Activated CD8-positive, alpha-beta memory T cell treated with anti-CD3 and anti-CD28 coated beads, Interleukin-2, amount 10 ng/mL, durations not matched to agents 7 days and 5 days (primary cell): Measurements from ENCODE around the gene ZC3H4. TPM values are rescaled to one million over a fixed set of nuclear protein-coding genes. Genes with fewer than 3 reads are reported as not detected.

ENCODE experiments used
- ATAC-seq: fragments of 150-1000 bp; cut with Tn5 transposase; one replicate; pipeline ENCODE4 v1.10.0; 2021; ENCODE audit warnings: moderate library complexity
- CTCF ChIA-PET: fragments of 350-600 bp; sonication (Branson Sonifier 250); formaldehyde crosslinking; loops from one replicate; lab custom pipeline; 2021; ENCODE audit warnings: antibody characterized with exemption; lab: Charles Lee
- DNase-seq: peaks from one replicate; pipeline ENCODE4 v3.0.0-alpha.2; 2020
- H3K27ac Mint-ChIP-seq: one replicate; pipeline ENCODE4 v1.8.0; 2021; ENCODE audit warnings: mild to moderate bottlenecking, mixed read lengths
- H3K27me3 Mint-ChIP-seq: one replicate; pipeline ENCODE4 v1.8.0; 2021; ENCODE audit warnings: mixed read lengths
- H3K36me3 Mint-ChIP-seq: one replicate; pipeline ENCODE4 v1.8.0; 2021; ENCODE audit warnings: mild to moderate bottlenecking, mixed read lengths
- H3K4me1 Mint-ChIP-seq: one replicate; pipeline ENCODE4 v1.8.0; 2021; ENCODE audit warnings: mixed read lengths
- H3K4me3 Mint-ChIP-seq: one replicate; pipeline ENCODE4 v1.8.0; 2021; ENCODE audit warnings: mild to moderate bottlenecking, moderate library complexity, mixed read lengths
- H3K9me3 Mint-ChIP-seq: one replicate; pipeline ENCODE4 v1.8.0; 2022; ENCODE audit warnings: low read depth, mixed read lengths
- total RNA-seq, 2 experiments: library from RNA; stranded (reverse); gene quantifications; one replicate each; pipeline ENCODE4 v1.2.3, GENCODE V29; 2021

The ZC3H4 gene
- total RNA-seq, 2 experiments from 2014 or later, result 98.9 to 114 TPM

DNA sequence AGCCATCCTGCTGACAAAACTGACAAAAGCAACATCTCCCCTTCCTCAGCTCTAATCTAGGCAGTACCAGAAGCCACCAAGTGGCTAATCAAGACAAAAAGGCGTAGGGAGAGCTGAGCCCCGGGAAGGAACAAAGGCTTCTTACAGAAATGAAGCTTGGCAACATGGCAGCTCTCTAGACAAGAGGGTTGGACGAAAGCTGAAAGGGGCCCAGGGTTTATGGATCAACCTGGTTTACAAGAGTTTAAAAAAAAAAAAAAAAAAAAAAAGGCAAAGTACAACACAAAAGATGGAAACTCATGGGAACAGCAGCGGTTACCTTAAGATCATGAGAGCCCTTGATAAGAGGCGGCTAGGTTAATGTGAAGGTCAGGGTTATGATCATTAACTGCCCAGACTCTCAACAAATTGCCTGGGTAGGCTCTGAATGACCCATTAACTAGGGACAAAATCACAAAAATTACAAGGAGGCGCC, 14.0 kb downstream of the ZC3H4 start:
- CTCF ChIA-PET, result interaction anchor here (0.7 to 2.0 kb wide), 8 partner anchors 9 to 362 kb away, joined by 3 to 11 read pairs (median 4); partner anchors contain the start of gene ZC3H4
- Mint-ChIP-seq H3K27me3 (no peaks in the 10 kb centered on the region), H3K36me3 (peaks cover 24% of the 10 kb centered on the region), H3K27ac (no peak overlapping the region), H3K4me1 (peaks cover 64% of the 10 kb centered on the region), H3K9me3 (no peaks in the 10 kb centered on the region), H3K4me3 (no peak overlapping the region)
- ATAC-seq (no peak), DNase-seq (no peak)

DNA sequence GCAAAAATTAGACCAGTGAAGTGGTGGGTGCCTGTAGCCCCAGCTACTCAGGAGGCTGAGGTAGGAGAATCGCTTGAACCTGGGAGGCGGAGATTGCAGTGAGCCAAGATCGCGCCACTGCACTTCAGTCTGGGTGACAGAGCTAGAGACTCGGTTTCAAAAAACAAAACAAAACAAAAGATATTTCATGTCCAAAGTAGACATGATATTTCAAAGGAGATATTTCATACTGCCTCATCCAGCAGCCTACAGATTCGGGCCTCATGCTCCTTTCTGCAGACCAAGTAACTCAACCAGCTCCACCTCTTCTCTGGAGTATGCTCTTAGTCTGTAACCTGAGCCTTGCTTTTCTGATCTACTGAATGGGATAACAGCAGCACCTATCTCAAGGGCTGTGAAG, 15.0 kb downstream of the ZC3H4 start:
- H3K36me3 Mint-ChIP-seq, result peaks cover 27% of the 10 kb centered on the region
- no peaks in the 10 kb centered on the region for H3K27me3 Mint-ChIP-seq
- H3K4me3 Mint-ChIP-seq, result no peak overlapping the region
- H3K9me3 Mint-ChIP-seq, result no peaks in the 10 kb centered on the region
- CTCF ChIA-PET, result interaction anchor here (0.8 to 2.0 kb wide), 7 partner anchors 10 to 241 kb away, joined by 3 to 11 read pairs (median 4); partner anchors contain the start of gene ZC3H4
- DNase-seq, result no peak
- ATAC-seq, result no peak
- H3K27ac Mint-ChIP-seq, result peak overlapping the region; percentile 40
- H3K4me1 Mint-ChIP-seq, result peaks cover 66% of the 10 kb centered on the region

DNA sequence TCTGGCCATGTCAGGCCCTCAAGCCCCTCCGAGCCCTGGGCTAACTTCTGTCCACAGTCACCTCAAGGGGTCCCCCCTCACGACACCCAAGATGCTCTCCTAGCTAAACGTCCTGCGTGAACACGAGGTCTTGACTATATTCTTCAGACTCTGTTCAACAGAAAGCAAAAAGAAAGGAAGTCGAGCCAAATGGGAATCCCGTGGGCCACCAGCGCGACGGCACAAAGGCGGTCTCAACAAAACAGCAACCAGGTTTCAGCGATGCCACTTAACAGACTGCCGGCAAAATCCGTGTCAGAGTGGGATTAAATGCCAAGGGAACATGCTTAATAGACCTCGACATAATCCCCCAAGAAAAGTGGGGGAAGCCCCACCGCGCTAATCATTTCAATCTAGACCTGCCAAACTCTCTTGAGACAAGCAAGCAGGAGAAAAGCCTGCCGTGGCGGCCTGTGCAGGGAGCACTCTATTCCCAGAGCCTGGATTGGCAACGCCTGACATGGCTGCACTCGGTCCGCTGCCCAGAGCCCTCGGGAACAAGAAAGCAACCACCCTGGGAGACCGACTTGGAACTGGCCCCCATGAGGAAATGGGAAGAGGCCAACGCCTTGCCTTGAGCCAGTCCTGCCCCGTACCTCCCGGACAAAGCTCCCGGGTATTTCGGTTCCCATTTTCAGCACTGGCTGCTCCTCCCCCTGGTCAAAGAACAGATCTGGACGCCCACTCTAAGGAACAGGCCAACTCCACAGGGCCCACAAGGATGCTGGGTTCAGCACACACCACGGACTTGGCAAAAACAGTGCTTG, 16.0 kb downstream of the ZC3H4 start:
- peaks cover 28% of the 10 kb centered on the region for H3K36me3 Mint-ChIP-seq
- DNase-seq (no peak), ATAC-seq (no peak)
- H3K4me1 Mint-ChIP-seq, result peaks cover 69% of the 10 kb centered on the region
- CTCF ChIA-PET, result interaction anchor here (1.1 to 4.1 kb wide), 4 partner anchors 9 to 16 kb away, joined by 3 to 36 read pairs (median 8); partner anchors contain the start of gene ZC3H4
- no peaks in the 10 kb centered on the region for H3K9me3 Mint-ChIP-seq
- H3K4me3 Mint-ChIP-seq, result no peak overlapping the region
- peak overlapping the region; percentile 90 for H3K27ac Mint-ChIP-seq
- H3K27me3 Mint-ChIP-seq, result no peaks in the 10 kb centered on the region

DNA sequence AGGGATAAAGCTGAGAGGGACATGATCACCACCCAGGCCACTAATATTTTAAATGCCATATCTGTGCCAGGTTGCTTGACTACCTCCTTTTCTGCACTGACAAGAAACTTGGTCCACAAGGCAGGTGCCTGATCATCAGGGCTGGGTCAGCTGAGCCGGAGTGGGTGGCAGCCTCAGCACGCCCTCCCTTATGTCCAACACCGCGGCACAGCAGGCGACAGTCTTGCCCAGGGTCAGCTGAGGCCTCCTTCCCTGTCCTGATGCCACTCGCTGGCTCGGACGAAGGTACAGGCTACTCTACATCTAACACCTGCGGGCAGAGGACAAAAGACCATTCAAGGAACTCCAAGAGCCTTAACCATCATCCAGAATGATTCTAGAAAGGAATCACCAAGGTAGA, 16.9 kb downstream of the ZC3H4 start:
- Mint-ChIP-seq H3K27me3 (no peaks in the 10 kb centered on the region), H3K4me1 (peaks cover 69% of the 10 kb centered on the region), H3K36me3 (peaks cover 33% of the 10 kb centered on the region), H3K27ac (peak overlapping the region; percentile 90), H3K9me3 (no peaks in the 10 kb centered on the region), H3K4me3 (no peak overlapping the region)
- no peak for DNase-seq
- CTCF ChIA-PET, result interaction anchor here (1.2 to 4.1 kb wide), 3 partner anchors 10 to 29 kb away, joined by 3 to 36 read pairs (median 5); no protein-coding TSS in a partner anchor
- ATAC-seq, result no peak

DNA sequence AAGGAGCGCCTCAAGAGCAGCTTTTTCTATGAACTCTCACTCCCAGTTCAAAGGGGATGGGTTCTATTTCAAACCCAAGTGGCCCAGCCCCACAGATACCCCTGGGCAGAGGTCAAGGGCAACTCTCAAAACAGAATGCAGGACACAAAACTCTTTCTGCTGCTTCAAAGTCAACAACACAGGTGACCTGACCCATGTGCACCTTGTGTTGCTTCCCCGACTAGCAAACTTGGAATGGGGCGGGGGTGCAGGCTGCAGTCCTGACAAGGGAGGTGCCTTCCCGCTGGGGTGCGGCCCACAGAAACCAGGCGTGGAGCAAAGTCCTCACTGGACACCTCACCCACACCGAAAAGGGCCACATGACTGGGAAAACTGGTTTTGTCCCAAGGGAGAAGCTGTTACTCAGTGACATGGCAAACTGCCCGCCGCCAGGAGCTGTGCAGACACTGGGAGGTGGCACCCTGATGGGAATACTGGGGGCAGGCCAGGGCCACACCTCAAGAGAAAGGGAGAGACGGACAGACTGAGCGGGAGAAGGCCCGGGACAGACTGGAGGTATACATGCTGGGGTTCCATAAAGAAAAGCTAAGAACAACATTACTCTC, 17.4 kb downstream of the ZC3H4 start:
- H3K4me3 Mint-ChIP-seq, result no peak overlapping the region
- peaks cover 34% of the 10 kb centered on the region for H3K36me3 Mint-ChIP-seq
- no peaks in the 10 kb centered on the region for H3K9me3 Mint-ChIP-seq
- DNase-seq (no peak), ATAC-seq (no peak)
- peak overlapping the region; percentile 90 for H3K27ac Mint-ChIP-seq
- H3K27me3 Mint-ChIP-seq, result no peaks in the 10 kb centered on the region
- peaks cover 71% of the 10 kb centered on the region for H3K4me1 Mint-ChIP-seq
- CTCF ChIA-PET, result interaction anchor here (0.6 to 4.1 kb wide), 7 partner anchors 11 to 84 kb away, joined by 3 to 36 read pairs (median 3); no protein-coding TSS in a partner anchor

DNA sequence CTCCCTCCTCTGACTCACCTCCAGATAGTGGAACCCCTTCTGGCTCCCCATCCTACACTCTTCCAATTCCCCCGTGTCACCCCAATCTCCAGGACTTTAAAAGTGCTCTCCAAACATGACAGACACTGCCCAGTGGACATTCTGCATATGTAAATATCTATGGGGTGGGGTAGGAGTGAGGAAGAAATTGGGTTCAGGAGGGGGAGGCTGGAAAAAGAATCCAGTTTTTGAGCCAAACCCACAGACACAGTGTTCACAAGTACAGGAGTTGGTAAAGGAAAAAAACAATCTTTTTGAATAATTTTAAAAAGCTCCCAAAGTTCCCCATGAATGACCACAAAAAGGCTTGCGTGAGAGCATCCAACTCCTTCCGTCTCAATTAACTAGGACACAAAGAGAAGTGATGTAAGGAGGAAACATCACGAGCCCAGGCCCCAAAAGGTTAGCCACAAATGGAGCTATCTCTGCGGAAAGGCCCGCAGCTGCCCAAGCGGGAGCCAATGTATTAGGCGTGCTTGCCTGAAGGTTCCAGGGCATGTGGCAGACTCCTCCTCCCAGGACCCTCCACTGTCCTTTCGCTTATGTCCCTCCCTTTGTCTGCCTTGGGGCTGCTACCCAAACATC, 18.0 kb downstream of the ZC3H4 start:
- Mint-ChIP-seq H3K4me1 (peaks cover 77% of the 10 kb centered on the region), H3K9me3 (no peaks in the 10 kb centered on the region), H3K4me3 (peak overlapping the region; percentile 81), H3K27ac (peak overlapping the region; percentile 90), H3K27me3 (no peaks in the 10 kb centered on the region), H3K36me3 (peaks cover 39% of the 10 kb centered on the region)
- ATAC-seq (no peak), DNase-seq (no peak)
- CTCF ChIA-PET, result interaction anchor here (0.6 to 4.1 kb wide), 12 partner anchors 11 to 149 kb away, joined by 3 to 36 read pairs (median 5); partner anchors contain the start of genes SAE1 and ZC3H4

DNA sequence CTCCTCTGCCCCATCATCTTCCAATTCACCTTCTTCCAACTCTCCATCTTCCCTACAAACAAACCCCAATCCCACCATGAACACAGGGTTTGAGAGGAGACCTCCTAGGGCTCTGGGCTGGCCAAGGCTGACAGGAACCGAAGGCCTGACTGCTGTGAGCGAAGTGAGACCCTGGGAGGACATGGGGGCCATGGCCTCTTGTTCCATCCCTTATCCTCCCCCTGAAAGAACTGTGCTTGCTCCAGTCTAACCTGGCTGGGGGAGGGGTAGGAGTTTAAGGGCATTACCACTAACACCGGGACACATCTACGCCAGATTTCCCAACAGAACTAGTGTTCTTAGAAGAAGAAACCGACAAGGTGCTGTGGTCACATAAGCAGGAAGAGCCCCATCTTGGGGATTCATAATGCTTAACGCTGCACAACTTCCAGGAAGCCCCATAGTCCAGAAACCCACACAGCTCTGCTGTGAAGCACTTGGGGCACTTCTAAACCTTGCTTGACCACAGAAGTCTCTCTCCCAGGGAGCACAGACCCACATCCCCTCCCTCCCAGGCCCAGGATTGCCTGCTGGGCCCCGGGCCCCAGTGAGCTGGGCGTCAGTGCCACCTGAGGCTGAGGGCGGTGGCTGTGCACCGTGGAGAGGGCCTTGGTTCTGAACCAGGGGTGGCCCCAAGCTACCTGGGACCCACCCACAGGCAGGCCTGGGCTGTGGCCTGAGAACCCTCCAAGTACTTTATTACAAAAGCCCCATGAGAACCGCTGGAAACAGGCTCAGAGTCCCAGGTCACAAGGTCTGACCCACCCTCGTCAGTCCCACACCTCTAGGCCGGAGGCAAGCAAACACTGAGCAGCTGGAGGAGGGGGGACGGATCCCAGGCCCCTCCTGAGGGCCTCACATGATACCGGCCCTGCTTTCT, 18.8 kb downstream of the ZC3H4 start:
- CTCF ChIA-PET, result interaction anchor here (0.6 to 4.1 kb wide), 12 partner anchors 12 to 150 kb away, joined by 3 to 36 read pairs (median 6); partner anchors contain the start of genes SAE1 and ZC3H4
- peak overlapping the region; percentile 90 for H3K27ac Mint-ChIP-seq
- peaks cover 81% of the 10 kb centered on the region for H3K4me1 Mint-ChIP-seq
- H3K4me3 Mint-ChIP-seq, result peak overlapping the region; percentile 81
- H3K27me3 Mint-ChIP-seq, result no peaks in the 10 kb centered on the region
- ATAC-seq (peak; percentile 72), DNase-seq (peak; percentile 84)
- peaks cover 43% of the 10 kb centered on the region for H3K36me3 Mint-ChIP-seq
- no peaks in the 10 kb centered on the region for H3K9me3 Mint-ChIP-seq

DNA sequence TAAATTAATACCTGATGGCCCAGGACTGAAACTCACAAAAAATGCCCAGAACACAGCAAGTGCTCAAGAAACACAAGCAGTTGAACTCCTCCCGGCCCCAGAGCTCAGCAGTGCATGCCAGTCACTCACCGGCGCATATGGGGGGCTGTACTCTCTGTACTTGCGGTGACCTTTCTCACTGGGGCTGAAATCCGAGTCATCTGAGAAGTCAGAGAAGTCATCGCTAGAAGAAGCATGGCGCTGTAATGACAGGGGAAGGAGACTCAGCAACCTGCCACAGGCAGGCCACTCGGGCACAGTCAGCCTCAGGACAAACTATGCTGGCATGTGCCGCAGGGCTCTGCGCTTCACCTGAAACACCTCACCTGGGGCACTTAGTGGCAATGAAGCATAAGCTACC, 19.7 kb downstream of the ZC3H4 start:
- Mint-ChIP-seq H3K4me3 (peak overlapping the region; percentile 81), H3K27ac (peak overlapping the region; percentile 90), H3K36me3 (peaks cover 47% of the 10 kb centered on the region), H3K4me1 (peaks cover 83% of the 10 kb centered on the region), H3K9me3 (no peaks in the 10 kb centered on the region), H3K27me3 (no peaks in the 10 kb centered on the region)
- ATAC-seq, result peak; percentile 74
- CTCF ChIA-PET, result interaction anchor here (0.6 to 4.1 kb wide), 11 partner anchors 9 to 81 kb away, joined by 3 to 36 read pairs (median 8); partner anchors contain the start of genes SAE1 and ZC3H4
- peak; percentile 87 for DNase-seq

DNA sequence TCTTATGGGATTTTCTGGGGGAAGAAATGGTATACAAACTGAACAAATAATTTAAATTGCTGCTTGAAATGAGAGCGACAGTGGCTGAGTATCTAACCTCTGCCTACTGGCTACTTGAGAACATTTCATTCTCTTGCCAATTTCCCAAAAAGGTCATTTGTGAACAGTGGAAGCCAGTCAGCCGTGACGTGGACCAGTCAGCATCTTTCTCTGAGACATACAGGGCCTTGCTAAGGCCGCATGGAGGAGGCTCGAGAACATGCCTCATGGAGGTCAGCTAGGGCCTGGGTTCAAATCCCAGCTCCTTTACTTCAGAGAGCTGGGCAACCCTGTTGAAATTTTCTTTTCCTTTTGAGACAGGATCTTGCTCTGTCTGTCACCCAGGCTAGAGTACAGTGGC, 20.3 kb downstream of the ZC3H4 start:
- no peaks in the 10 kb centered on the region for H3K9me3 Mint-ChIP-seq
- no peaks in the 10 kb centered on the region for H3K27me3 Mint-ChIP-seq
- peaks cover 78% of the 10 kb centered on the region for H3K4me1 Mint-ChIP-seq
- CTCF ChIA-PET, result interaction anchor here (0.6 to 4.1 kb wide), 10 partner anchors 9 to 80 kb away, joined by 3 to 36 read pairs (median 10); partner anchors contain the start of gene ZC3H4
- DNase-seq, result peak; percentile 55
- H3K4me3 Mint-ChIP-seq, result peak overlapping the region; percentile 81
- ATAC-seq, result no peak
- peak overlapping the region; percentile 90 for H3K27ac Mint-ChIP-seq
- H3K36me3 Mint-ChIP-seq, result peaks cover 47% of the 10 kb centered on the region

DNA sequence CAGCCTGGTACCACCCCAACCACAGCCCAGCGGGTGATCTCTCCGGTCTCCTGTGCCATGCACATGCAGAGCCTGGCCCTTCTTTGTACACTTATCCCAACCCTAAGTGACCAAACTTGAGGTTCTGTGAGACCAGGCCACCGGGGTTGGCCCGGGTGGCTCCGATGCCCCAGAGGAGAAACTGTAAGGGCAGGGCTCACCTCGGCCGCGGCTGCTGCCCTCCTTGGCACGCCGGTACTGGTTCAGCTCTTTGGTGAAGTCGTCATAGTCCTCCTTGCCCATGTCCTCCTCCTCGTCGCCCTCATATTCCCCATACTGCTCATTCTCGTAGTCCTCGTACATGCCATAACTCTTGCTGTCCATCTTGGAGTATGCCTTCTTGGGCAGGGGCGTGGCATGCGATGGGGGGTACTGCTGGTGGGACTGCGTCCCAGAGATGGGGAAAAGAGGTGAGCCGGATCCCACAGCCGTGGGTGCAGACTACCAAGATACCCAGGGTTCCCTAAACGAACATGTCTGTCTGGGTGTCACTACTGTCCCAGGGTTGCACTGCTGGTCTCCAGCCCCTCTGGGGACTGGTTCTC, 23.7 kb downstream of the ZC3H4 start:
- Mint-ChIP-seq H3K4me1 (peaks cover 51% of the 10 kb centered on the region), H3K9me3 (no peaks in the 10 kb centered on the region), H3K4me3 (no peak overlapping the region), H3K27me3 (no peaks in the 10 kb centered on the region), H3K27ac (no peak overlapping the region), H3K36me3 (peaks cover 65% of the 10 kb centered on the region)
- CTCF ChIA-PET, result interaction anchor here (1.8 kb wide), 1 partner anchor 10 kb away, joined by 5 read pairs; no protein-coding TSS in a partner anchor
- DNase-seq (no peak), ATAC-seq (no peak)

DNA sequence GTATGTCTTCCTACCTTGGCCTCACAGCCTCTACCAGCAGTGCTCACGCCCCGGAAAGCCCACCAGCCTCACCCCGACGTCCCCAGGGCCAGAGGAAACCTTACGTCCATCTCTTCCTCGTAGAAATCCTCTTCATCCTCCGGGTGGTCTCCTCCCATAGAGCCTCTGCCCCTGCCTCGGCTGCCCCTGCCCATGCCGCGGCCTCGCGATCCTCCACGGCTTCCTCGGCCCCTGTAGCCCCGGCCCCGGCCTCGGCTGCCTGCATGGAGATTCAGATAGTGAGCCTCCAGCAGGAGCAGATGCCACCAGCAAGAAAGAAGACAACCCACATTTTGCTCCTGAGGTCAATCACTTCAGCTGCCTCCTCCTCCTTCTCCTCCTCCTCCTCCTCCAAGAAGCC, 27.3 kb downstream of the ZC3H4 start:
- CTCF ChIA-PET, result no interaction called here
- Mint-ChIP-seq H3K27ac (no peak overlapping the region), H3K9me3 (no peaks in the 10 kb centered on the region)

More for the DNA sequence above, 27.3 kb downstream of the ZC3H4 start:
- ATAC-seq (no peak), DNase-seq (no peak)
- Mint-ChIP-seq H3K4me1 (peaks cover 22% of the 10 kb centered on the region), H3K4me3 (no peak overlapping the region), H3K36me3 (peaks cover 67% of the 10 kb centered on the region), H3K27me3 (no peaks in the 10 kb centered on the region)
